GM12878 (cell line): ENCODE data around the gene CCDC39. TPM values are rescaled to one million over a fixed set of nuclear protein-coding genes. Genes with fewer than 3 reads are reported as not detected.

Source experiments
- ATAC-seq: fragments of 200-7000 bp; cut with Tn5 transposase; 3 replicates; pipeline ENCODE4 v1.9.1; 2020; ENCODE audit warnings: mild to moderate bottlenecking, moderate library complexity
- BruUV-seq: library from RNA; stranded (reverse); fragments of 400-500 nt; replicated peaks from 2 replicates; lab custom pipeline; 2021; lab: Mats Ljungman, UMichigan
- CTCF ChIA-PET: fragments of 300-600 bp; sonication (Branson Sonifier 250); formaldehyde crosslinking; extraction: SDS; loops from one replicate; lab custom pipeline; 2021; ENCODE audit warnings: inconsistent platforms; lab: Yijun Ruan, JAX
- POLR2A ChIA-PET: fragments of 350-600 bp; formaldehyde crosslinking; extraction: SDS; loops from one replicate; lab custom pipeline; 2021; ENCODE audit warnings: inconsistent platforms; lab: Charles Lee
- RAD21 ChIA-PET: fragments of 300-600 bp; sonication (Branson Sonifier 250); formaldehyde crosslinking; loops from one replicate; lab custom pipeline; 2023; ENCODE audit warnings: antibody characterized with exemption; ENCODE audit not compliant: unreplicated experiment; lab: Charles Lee
- SMC1A ChIA-PET: fragments of 300-600 bp; sonication (Branson Sonifier 250); formaldehyde crosslinking; loops from one replicate; lab custom pipeline; 2023; ENCODE audit not compliant: unreplicated experiment, uncharacterized antibody; lab: Charles Lee
- DNase-seq: peaks from one replicate; pipeline ENCODE4 v3.0.0-alpha.2; 2011; ENCODE audit warnings: low read depth, low spot score
- FAIRE-seq: peaks from 3 replicates; lab custom pipeline; 2011; peaks lifted over from hg19 to GRCh38; lab: Jason Lieb, UNC
- H2AFZ ChIP-seq: 2 replicates; pipeline ENCODE4 v1.6.0; 2011; ENCODE audit warnings: low read depth, low read length, control low read depth; ENCODE audit not compliant: control insufficient read depth
- H3K27ac ChIP-seq: 2 replicates; pipeline ENCODE4 v1.5.1; 2011; ENCODE audit warnings: control low read depth; ENCODE audit not compliant: control insufficient read depth, insufficient read depth
- H3K27me3 ChIP-seq, 2 experiments: replicated peaks in 1 of 2; 2 replicates each; pipeline versions ENCODE4 v1.6.0 to v1.6.1; 2011; ENCODE audit warnings: low read length in 1 of 2; ENCODE audit not compliant: control insufficient read depth in 2 of 2, insufficient read depth in 2 of 2
- H3K36me3 ChIP-seq, 2 experiments: 2 replicates each; pipeline ENCODE4 v1.5.1; 2011; ENCODE audit warnings: low read length in 1 of 2; ENCODE audit not compliant: control insufficient read depth in 2 of 2, insufficient read depth in 2 of 2
- H3K4me1 ChIP-seq: 2 replicates; pipeline ENCODE4 v1.6.1; 2011; ENCODE audit warnings: mild to moderate bottlenecking, low read length, moderate library complexity, mixed read lengths; ENCODE audit not compliant: control insufficient read depth, insufficient read depth
- H3K4me2 ChIP-seq: 2 replicates; pipeline ENCODE4 v1.6.0; 2011; ENCODE audit warnings: control low read depth; ENCODE audit not compliant: control insufficient read depth, insufficient read depth
- H3K4me3 ChIP-seq: fragments of 200-600 bp; sonication (generic); 2 replicates; pipeline ENCODE4 v1.5.1; 2016
- H3K79me2 ChIP-seq: 2 replicates; pipeline ENCODE4 v1.6.0; 2011; ENCODE audit warnings: low read length; ENCODE audit not compliant: control insufficient read depth, insufficient read depth
- H3K9ac ChIP-seq: 2 replicates; pipeline ENCODE4 v1.8.0; 2011; ENCODE audit warnings: low read length, control low read depth, mixed read lengths; ENCODE audit not compliant: control insufficient read depth, insufficient read depth
- H3K9me3 ChIP-seq: replicated peaks from 3 replicates; pipeline ENCODE4 v1.5.1; 2011; ENCODE audit warnings: mild to moderate bottlenecking, low read length; ENCODE audit not compliant: control insufficient read depth, insufficient read depth
- H4K20me1 ChIP-seq: 2 replicates; pipeline ENCODE4 v1.6.0; 2011; ENCODE audit not compliant: control insufficient read depth, insufficient read depth
- ASH2L ChIP-seq: fragments of 300-600, 200-600 bp; sonication (generic); IDR thresholded peaks from 2 replicates; pipeline ENCODE4 v1.6.1; 2017; ENCODE audit warnings: low read depth, mild to moderate bottlenecking, borderline replicate concordance
- CHD4 ChIP-seq: fragments of 200-600 bp; sonication (generic); IDR thresholded peaks from 2 replicates; pipeline ENCODE4 v1.6.1; 2016; ENCODE audit warnings: mild to moderate bottlenecking
- CREB1 ChIP-seq: IDR thresholded peaks from 2 replicates; pipeline ENCODE4 v1.6.1; 2012; ENCODE audit warnings: low read depth, mild to moderate bottlenecking, inconsistent platforms
- CREM ChIP-seq: IDR thresholded peaks from 2 replicates; pipeline ENCODE4 v1.6.1; 2014; ENCODE audit warnings: antibody characterized with exemption, low read depth
- EED ChIP-seq: sonication (generic); IDR thresholded peaks from 2 replicates; pipeline ENCODE4 v1.6.1; 2016; ENCODE audit warnings: antibody characterized with exemption, low read depth
- IKZF2 ChIP-seq, 2 experiments: fragments of 450-650 bp; IDR thresholded peaks; 2 replicates each; pipeline ENCODE4 v1.6.1; 2017; ENCODE audit warnings: mild to moderate bottlenecking in 2 of 2, moderate library complexity in 2 of 2
- IRF5 ChIP-seq: fragments of 450-650 bp; IDR thresholded peaks from 2 replicates; pipeline ENCODE4 v1.6.1; 2017; ENCODE audit warnings: borderline replicate concordance
- MEF2B ChIP-seq: fragments of 450-650 bp; IDR thresholded peaks from 2 replicates; pipeline ENCODE4 v1.6.1; 2018; ENCODE audit warnings: mild to moderate bottlenecking, moderate library complexity; ENCODE audit not compliant: partially characterized antibody, poor library complexity, severe bottlenecking
- PML ChIP-seq: IDR thresholded peaks from 2 replicates; pipeline ENCODE4 v1.6.1; 2012; ENCODE audit warnings: low read length, inconsistent platforms
- TAF1 ChIP-seq: IDR thresholded peaks from 2 replicates; pipeline ENCODE4 v1.6.1; 2011; ENCODE audit warnings: mild to moderate bottlenecking, low read depth, low read length, borderline replicate concordance
- YY1 ChIP-seq: IDR thresholded peaks from 2 replicates; pipeline ENCODE4 v1.6.1; 2011; ENCODE audit warnings: low read depth, mild to moderate bottlenecking, low read length
- ZBED1 ChIP-seq: IDR thresholded peaks from 2 replicates; pipeline ENCODE4 v1.6.1; 2016; ENCODE audit warnings: borderline replicate concordance
- WGBS: methylation state at CpG from one replicate; pipeline ENCODE4 v1.1.6; 2016; ENCODE audit warnings: low lambda C conversion rate; ENCODE audit not compliant: insufficient replicate concordance, insufficient coverage; ENCODE audit errors: missing lambda C conversion rate; 5-methylcytosine and 5-hydroxymethylcytosine counted together
- in situ Hi-C: fragments of 300-500 bp; cut with MboI; formaldehyde crosslinking; loops from 9 replicates; pipeline ENCODE4 v1.14.3; 2018; ENCODE audit warnings: mixed read lengths
- intact Hi-C: fragments of 100-400 bp; cut with micrococcal nuclease; formaldehyde crosslinking; loops from one replicate; pipeline ENCODE4 v1.14.2; 2022; ENCODE audit not compliant: unreplicated experiment
- polyA plus RNA-seq, 11 experiments: library from polyadenylated mRNA; depleted of rRNA in 4 of 11; unstranded in 6 of 11; stranded (reverse) in 5 of 11; fragments of >200 nt; fragmentation: Nextera tagmentation in 4 of 11; fragmentation: Illumina TruSeq in 1 of 11; extraction: Ambion mirVana in 4 of 11; extraction: Trizol in 1 of 11; gene quantifications; 1 replicate in 1 of 11; 2 replicates in 10 of 11; pipeline versions ENCODE4 v1.2.1 to v1.2.3, GENCODE V29; 2011 to 2016; ENCODE audit warnings: inconsistent platforms in 2 of 11, missing spikeins in 2 of 11, low read depth in 1 of 11
- total RNA-seq, 4 experiments: library from RNA; depleted of rRNA in 3 of 4; stranded (reverse); fragments of >200 nt in 3 of 4; fragmentation: Illumina TruSeq in 1 of 4; extraction: Trizol in 1 of 4; gene quantifications; 2 replicates each; pipeline versions ENCODE4 v1.2.1 to v1.2.3, GENCODE V29; 2013 to 2021
- TF ChIP-seq, protein P1 (sequence below): fragments of 450-650 bp; IDR thresholded peaks from 2 replicates; pipeline ENCODE4 v1.6.1; 2017; ENCODE audit warnings: low read depth, mild to moderate bottlenecking, moderate library complexity
- TF ChIP-seq, protein P2 (sequence below): IDR thresholded peaks from 2 replicates; pipeline ENCODE4 v1.6.1; 2012; ENCODE audit warnings: low read depth, low read length, improper control_type of control experiment

Gene CCDC39
- total and polyA plus RNA-seq, 10 of the 15 experiments (the other 5 are each of a cell fraction or from before 2014, with no cell fraction given) = 0.10 to 0.69 (median 0.31) TPM

DNA sequence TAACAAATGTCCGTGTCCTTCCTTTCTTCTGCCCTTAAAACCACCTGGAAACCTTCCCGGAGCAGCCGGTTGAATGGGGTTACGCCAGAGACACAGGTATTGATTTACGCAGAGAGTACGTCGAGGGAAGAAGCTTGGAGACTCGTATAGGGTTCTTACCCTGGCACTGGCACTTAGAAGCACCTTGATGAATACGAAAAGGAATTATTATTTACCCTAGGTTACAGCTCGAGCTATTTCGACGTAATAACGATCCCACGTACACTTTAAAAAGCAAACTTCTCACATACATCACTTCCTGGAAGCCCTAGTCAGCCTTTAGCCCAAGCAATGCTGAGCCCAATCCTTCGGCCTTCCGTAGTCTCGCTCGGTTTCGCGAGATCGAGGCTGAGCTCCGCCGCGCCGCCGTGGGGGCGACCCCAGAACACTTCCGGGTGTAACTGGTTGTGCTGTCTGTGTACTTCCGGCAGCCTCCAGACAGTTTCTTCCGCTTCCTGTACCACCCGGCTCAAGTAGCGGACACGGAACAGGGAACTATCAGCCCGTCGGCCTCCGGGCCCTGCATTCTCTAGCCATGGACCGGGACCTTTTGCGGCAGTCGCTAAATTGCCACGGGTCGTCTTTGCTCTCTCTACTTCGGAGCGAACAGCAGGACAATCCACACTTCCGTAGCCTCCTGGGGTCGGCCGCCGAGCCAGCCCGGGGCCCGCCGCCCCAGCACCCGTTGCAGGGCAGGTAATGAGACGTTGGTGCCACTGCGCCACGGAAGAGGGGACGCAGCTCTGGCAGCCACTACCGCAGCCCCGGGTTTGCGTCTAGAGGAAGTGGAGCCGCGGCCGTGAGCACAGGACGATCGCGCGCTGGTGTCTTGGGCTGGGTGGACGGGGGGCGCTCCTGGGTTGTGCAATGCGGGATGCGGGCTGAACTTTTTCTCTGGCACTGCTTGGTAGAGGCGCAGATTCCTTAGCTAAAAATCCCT is 77.3 kb downstream of the CCDC39 start, which contains the start of gene TTC14:
TSS of gene TTC14 (plus strand) at position 476 of the 979 bp plus-strand sequence. CDS start at position 575, 99 bp downstream.
- H3K4me3 ChIP-seq = peak within 1 kb of the TSS; percentile 90
- ChIA-PET POLR2A (interaction anchor here (0.7 to 1.0 kb wide), 3 partner anchors 20 to 43 kb away, joined by 3 to 8 read pairs (median 3); no protein-coding TSS in a partner anchor), RAD21 (interaction anchor here (0.6 to 3.5 kb wide), 12 partner anchors 10 to 790 kb away, joined by 3 to 13 read pairs (median 4); partner anchors contain the start of genes CCDC39 and FXR1), SMC1A (interaction anchor here (0.6 to 2.1 kb wide), 15 partner anchors 14 to 790 kb away, joined by 3 to 9 read pairs (median 3); partner anchors contain the start of gene CCDC39), CTCF (interaction anchor here (0.7 to 2.5 kb wide), 11 partner anchors 10 to 1039 kb away, joined by 3 to 11 read pairs (median 4); partner anchors contain the start of genes ACTL6A and CCDC39)
- H3K4me1 ChIP-seq = no peaks in the 10 kb centered on the region
- TSS peak; percentile 97 for BruUV-seq
- in situ Hi-C loops = loop anchor here (5.0 to 25.0 kb wide), 3 partner anchors 675 to 1265 kb away; partner anchors contain the start of gene MFN1
- DNase-seq (peak; percentile 81), ATAC-seq (peak; percentile 95), FAIRE-seq (peak; percentile 99)
- peak within 1 kb of the TSS; percentile 84 for H3K4me2 ChIP-seq
- H2AFZ ChIP-seq = peak within 1 kb of the TSS; percentile 99
- H3K27ac ChIP-seq = peak within 1 kb of the TSS; percentile 67
- peaks cover 0 to 5% of the 10 kb centered on the region in 2 experiments; a peak in 1 of 4 replicates for H3K36me3 ChIP-seq
- H3K9me3 ChIP-seq = peaks cover 4% of the 10 kb centered on the region; the same call in 2 of the 3 replicates
- peaks cover 19% of the 10 kb centered on the region for H3K79me2 ChIP-seq
- peak within 1 kb of the TSS; percentile 77 for H3K9ac ChIP-seq
- no peaks in the 10 kb centered on the region for H3K27me3 ChIP-seq
- WGBS = 9% methylated on average over 70 of the region's 70 CpGs
- intact Hi-C loops = loop anchor here (5.0 kb wide), 2 partner anchors 75 to 950 kb away; partner anchors contain the start of genes CCDC39 and USP13
- no peaks in the 10 kb centered on the region for H4K20me1 ChIP-seq
- TF ChIP-seq, protein P1, sequence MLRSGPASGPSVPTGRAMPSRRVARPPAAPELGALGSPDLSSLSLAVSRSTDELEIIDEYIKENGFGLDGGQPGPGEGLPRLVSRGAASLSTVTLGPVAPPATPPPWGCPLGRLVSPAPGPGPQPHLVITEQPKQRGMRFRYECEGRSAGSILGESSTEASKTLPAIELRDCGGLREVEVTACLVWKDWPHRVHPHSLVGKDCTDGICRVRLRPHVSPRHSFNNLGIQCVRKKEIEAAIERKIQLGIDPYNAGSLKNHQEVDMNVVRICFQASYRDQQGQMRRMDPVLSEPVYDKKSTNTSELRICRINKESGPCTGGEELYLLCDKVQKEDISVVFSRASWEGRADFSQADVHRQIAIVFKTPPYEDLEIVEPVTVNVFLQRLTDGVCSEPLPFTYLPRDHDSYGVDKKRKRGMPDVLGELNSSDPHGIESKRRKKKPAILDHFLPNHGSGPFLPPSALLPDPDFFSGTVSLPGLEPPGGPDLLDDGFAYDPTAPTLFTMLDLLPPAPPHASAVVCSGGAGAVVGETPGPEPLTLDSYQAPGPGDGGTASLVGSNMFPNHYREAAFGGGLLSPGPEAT = peak; percentile 38; the same call in 1 of the 2 replicates
- peak; percentile 67; the same call in 1 of the 2 replicates for TF ChIP-seq CREB1
- TF ChIP-seq PML = peak; percentile 93
- no peak for TF ChIP-seq ASH2L
- no peak for TF ChIP-seq CHD4
- peak in 1 of 2 experiments; percentile 11; a peak in 1 of 4 replicates for TF ChIP-seq IKZF2 (IDR thresholded peaks at IDR 0.05)
- TF ChIP-seq, protein P2, sequence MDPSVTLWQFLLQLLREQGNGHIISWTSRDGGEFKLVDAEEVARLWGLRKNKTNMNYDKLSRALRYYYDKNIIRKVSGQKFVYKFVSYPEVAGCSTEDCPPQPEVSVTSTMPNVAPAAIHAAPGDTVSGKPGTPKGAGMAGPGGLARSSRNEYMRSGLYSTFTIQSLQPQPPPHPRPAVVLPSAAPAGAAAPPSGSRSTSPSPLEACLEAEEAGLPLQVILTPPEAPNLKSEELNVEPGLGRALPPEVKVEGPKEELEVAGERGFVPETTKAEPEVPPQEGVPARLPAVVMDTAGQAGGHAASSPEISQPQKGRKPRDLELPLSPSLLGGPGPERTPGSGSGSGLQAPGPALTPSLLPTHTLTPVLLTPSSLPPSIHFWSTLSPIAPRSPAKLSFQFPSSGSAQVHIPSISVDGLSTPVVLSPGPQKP = peak; percentile 83
- TF ChIP-seq EED = peak; percentile 22
- peak; percentile 60; the same call in 1 of the 2 replicates for TF ChIP-seq ZBED1
- no peak for TF ChIP-seq MEF2B
- TF ChIP-seq IRF5 = no peak
- peak; percentile 70 for TF ChIP-seq CREM
- TF ChIP-seq YY1 = peak; percentile 46; the same call in 1 of the 2 replicates
- TF ChIP-seq TAF1 = peak; percentile 73; the same call in 1 of the 2 replicates
